Esophagus squamous epithelium (tissue), 5 donors: ENCODE data around the gene PLEKHA7. TPM values are rescaled to one million over a fixed set of nuclear protein-coding genes. Genes with fewer than 3 reads are reported as not detected.

Experiments
- DNase-seq: peaks from one replicate; lab custom pipeline; 2025; lab: John Stamatoyannopoulos, UW
- H3K27ac ChIP-seq, 4 donors: fragments of 200-600 bp; sonication (generic); one replicate each; pipeline ENCODE4 v1.5.1; 2016 to 2019; ENCODE audit warnings: mild to moderate bottlenecking in 1 of 4
- H3K27me3 ChIP-seq, 4 donors: fragments of 200-600 bp; sonication (generic); 1 replicate in 3 of 4; 2 replicates in 1 of 4; pipeline versions ENCODE4 v1.5.1 to v1.6.0; 2017 to 2021; ENCODE audit warnings: antibody characterized with exemption in 1 of 4
- H3K36me3 ChIP-seq, 3 donors: fragments of 200-600 bp; sonication (generic); one replicate each; pipeline ENCODE4 v1.5.1; 2016 to 2019
- H3K4me1 ChIP-seq, 3 donors: fragments of 200-600 bp; sonication (generic); one replicate each; pipeline ENCODE4 v1.5.1; 2017 to 2019
- H3K4me3 ChIP-seq, 4 donors: fragments of 200-600 bp; sonication (generic); 1 replicate in 3 of 4; 2 replicates in 1 of 4; pipeline ENCODE4 v1.5.1; 2016 to 2019; ENCODE audit warnings: mild to moderate bottlenecking in 2 of 4, moderate library complexity in 1 of 4
- H3K9me3 ChIP-seq, 3 donors: fragments of 200-600 bp; sonication (generic); one replicate each; pipeline ENCODE4 v1.5.1; 2016 to 2019
- CTCF ChIP-seq, 6 experiments: fragments of 450-650 bp in 4 of 6; fragments of 200-600 bp in 2 of 6; sonication (generic) in 2 of 6; IDR thresholded peaks; one replicate each; pipeline ENCODE4 v1.5.1; 2016 to 2019; ENCODE audit warnings: antibody characterized with exemption in 6 of 6, mild to moderate bottlenecking in 4 of 6, moderate library complexity in 4 of 6
- POLR2A ChIP-seq, 4 donors: fragments of 450-650 bp; IDR thresholded peaks; one replicate each; pipeline ENCODE4 v1.6.1; 2017; ENCODE audit warnings: antibody characterized with exemption in 4 of 4, mild to moderate bottlenecking in 4 of 4, moderate library complexity in 3 of 4
- WGBS, 2 donors: methylation state at CpG; one replicate each; pipeline ENCODE4 v1.1.5; 2018; 5-methylcytosine and 5-hydroxymethylcytosine counted together
- intact Hi-C: fragments of 100-400 bp; cut with DNase I; formaldehyde crosslinking; loops from one replicate; pipeline ENCODE4 v1.15.0; 2022
- total RNA-seq, 4 donors: library from RNA; depleted of rRNA; stranded (reverse); fragments of >200 nt; gene quantifications; one replicate each; pipeline ENCODE4 v1.1.0, GENCODE V29; 2016
- donor health status: DM: yes; HTN: yes; CAD: no.

The PLEKHA7 gene
- total RNA-seq, 4 donors from 2014 or later, result 49.8 to 129 (median 59.3) TPM

GRCh38 chr11:16813126-16813525 is 201.1 kb downstream of the PLEKHA7 start:
- TF ChIP-seq CTCF (IDR thresholded peaks at IDR 0.05) (no peak), POLR2A (IDR thresholded peaks at IDR 0.05) (no peak)
- peaks cover 0 to 67% (median 0%) of the 10 kb centered on the region in 3 donors for H3K36me3 ChIP-seq
- DNase-seq, result no peak
- no peaks in the 10 kb centered on the region for H3K9me3 ChIP-seq
- no peak overlapping the region for H3K4me3 ChIP-seq
- H3K27ac ChIP-seq, result no peak overlapping the region
- intact Hi-C loops, result no loop called here
- peaks cover 0 to 67% (median 14%) of the 10 kb centered on the region in 3 donors for H3K4me1 ChIP-seq
- no peaks in the 10 kb centered on the region for H3K27me3 ChIP-seq
- 87 to 93% methylated on average over 5 of the region's 5 CpGs for WGBS, 2 donors

- no peak for TF ChIP-seq CTCF (IDR thresholded peaks at IDR 0.05)
- no peak for TF ChIP-seq POLR2A (IDR thresholded peaks at IDR 0.05)
- DNase-seq, result no peak
- Histone ChIP-seq H3K27me3 (no peaks in the 10 kb centered on the region), H3K4me1 (peaks cover 0 to 65% (median 20%) of the 10 kb centered on the region in 3 donors), H3K4me3 (no peak overlapping the region), H3K36me3 (peaks cover 0 to 63% (median 0%) of the 10 kb centered on the region in 3 donors), H3K9me3 (no peaks in the 10 kb centered on the region), H3K27ac (no peak overlapping the region)
- intact Hi-C loops, result no loop called here
- WGBS, 2 donors, result 70 to 80% methylated on average over 1 to 5 of the region's 5 CpGs
These were observed 201.9 kb downstream of the PLEKHA7 start for GRCh38 chr11:16812274-16812673.

- peaks cover 0 to 60% (median 0%) of the 10 kb centered on the region in 3 donors for H3K36me3 ChIP-seq
- H3K27me3 ChIP-seq, result no peaks in the 10 kb centered on the region
- no peak overlapping the region for H3K4me3 ChIP-seq
- H3K4me1 ChIP-seq, result peaks cover 0 to 72% (median 29%) of the 10 kb centered on the region in 3 donors
- 83 to 100% methylated on average over 2 of the region's 3 CpGs for WGBS, 2 donors
- TF ChIP-seq POLR2A (IDR thresholded peaks at IDR 0.05), result no peak
- no peak for TF ChIP-seq CTCF (IDR thresholded peaks at IDR 0.05)
- peak overlapping the region in 2 of 4 donors; percentile 31 to 64 for H3K27ac ChIP-seq
- H3K9me3 ChIP-seq, result no peaks in the 10 kb centered on the region
- DNase-seq, result no peak
- intact Hi-C loops, result no loop called here
These were observed 202.8 kb downstream of the PLEKHA7 start for GRCh38 chr11:16811136-16812020.

GRCh38 chr11:16809886-16810668 is 204.1 kb downstream of the PLEKHA7 start:
- Histone ChIP-seq H3K27ac (peak overlapping the region in 2 of 4 donors; percentile 45 to 64), H3K9me3 (no peaks in the 10 kb centered on the region)
- 48 to 51% methylated on average over 9 to 10 of the region's 11 CpGs for WGBS, 2 donors

GRCh38 chr11:16807306-16807705 is 206.9 kb downstream of the PLEKHA7 start:
- Histone ChIP-seq H3K27me3 (no peaks in the 10 kb centered on the region), H3K27ac (peak overlapping the region in 2 of 4 donors; percentile 42 to 43), H3K4me3 (no peak overlapping the region), H3K9me3 (no peaks in the 10 kb centered on the region), H3K4me1 (peaks cover 0 to 76% (median 41%) of the 10 kb centered on the region in 3 donors), H3K36me3 (peaks cover 0 to 47% (median 0%) of the 10 kb centered on the region in 3 donors)
- intact Hi-C loops, result no loop called here
- no peak for TF ChIP-seq CTCF (IDR thresholded peaks at IDR 0.05)
- no peak for TF ChIP-seq POLR2A (IDR thresholded peaks at IDR 0.05)
- DNase-seq, result no peak
- 26 to 49% methylated on average over 3 of the region's 3 CpGs for WGBS, 2 donors

More at GRCh38 chr11:16809886-16810668, 204.1 kb downstream of the PLEKHA7 start:
- Histone ChIP-seq H3K4me1 (peaks cover 0 to 73% (median 33%) of the 10 kb centered on the region in 3 donors), H3K36me3 (peaks cover 0 to 54% (median 0%) of the 10 kb centered on the region in 3 donors), H3K27me3 (no peaks in the 10 kb centered on the region), H3K4me3 (no peak overlapping the region)
- TF ChIP-seq POLR2A (IDR thresholded peaks at IDR 0.05), result no peak
- intact Hi-C loops, result no loop called here
- no peak for DNase-seq
